ENCODE results near the gene TRMT11.

TRMT11 gene

GRCh38 chr6:125986301-125987025 lies at the start of gene TRMT11:
TSS of gene TRMT11 (plus strand) at chr6:125986540. CDS start at chr6:125986551, 11 bp downstream.
- Histone ChIP-seq H3K36me3 (ENCODE audit: control insufficient read depth, insufficient read depth, low read length) (no peaks in the 10 kb centered on the region), H3K9me3 (ENCODE audit: control insufficient read depth, insufficient read depth, low read length) (no peaks in the 10 kb centered on the region), H3K9ac (ENCODE audit: low read depth, low read length) (peak within 1 kb of the TSS; percentile 97), H3K4me3 (ENCODE audit: low read depth, low read length) (peak within 1 kb of the TSS; percentile 96), H3K4me1 (ENCODE audit: control insufficient read depth, insufficient read depth, low read length) (peaks cover 14% of the 10 kb centered on the region), H3K27me3 (ENCODE audit: control insufficient read depth, insufficient read depth, low read length) (no peaks in the 10 kb centered on the region)

- no peaks in the 10 kb centered on the region for H3K27me3 ChIP-seq (ENCODE audit: control insufficient read depth, insufficient read depth, low read length)
- no peak overlapping the region for H3K9ac ChIP-seq (ENCODE audit: low read depth, low read length)
- no peaks in the 10 kb centered on the region for H3K9me3 ChIP-seq (ENCODE audit: control insufficient read depth, insufficient read depth, low read length)
- H3K4me3 ChIP-seq (ENCODE audit: low read depth, low read length), result no peak overlapping the region
- H3K4me1 ChIP-seq (ENCODE audit: control insufficient read depth, insufficient read depth, low read length), result no peaks in the 10 kb centered on the region
- no peaks in the 10 kb centered on the region for H3K36me3 ChIP-seq (ENCODE audit: control insufficient read depth, insufficient read depth, low read length)
Measured at GRCh38 chr6:125939026-125939425, 47.3 kb upstream of the TRMT11 start.

GRCh38 chr6:125939791-125940190 lies 46.5 kb upstream of the TRMT11 start:
- Histone ChIP-seq H3K27me3 (ENCODE audit: control insufficient read depth, insufficient read depth, low read length) (no peaks in the 10 kb centered on the region), H3K36me3 (ENCODE audit: control insufficient read depth, insufficient read depth, low read length) (no peaks in the 10 kb centered on the region), H3K9me3 (ENCODE audit: control insufficient read depth, insufficient read depth, low read length) (no peaks in the 10 kb centered on the region), H3K4me1 (ENCODE audit: control insufficient read depth, insufficient read depth, low read length) (no peaks in the 10 kb centered on the region), H3K4me3 (ENCODE audit: low read depth, low read length) (no peak overlapping the region), H3K9ac (ENCODE audit: low read depth, low read length) (no peak overlapping the region)

- Histone ChIP-seq H3K36me3 (ENCODE audit: control insufficient read depth, insufficient read depth, low read length) (no peaks in the 10 kb centered on the region), H3K4me1 (ENCODE audit: control insufficient read depth, insufficient read depth, low read length) (no peaks in the 10 kb centered on the region), H3K4me3 (ENCODE audit: low read depth, low read length) (no peak overlapping the region), H3K27me3 (ENCODE audit: control insufficient read depth, insufficient read depth, low read length) (no peaks in the 10 kb centered on the region), H3K9me3 (ENCODE audit: control insufficient read depth, insufficient read depth, low read length) (no peaks in the 10 kb centered on the region), H3K9ac (ENCODE audit: low read depth, low read length) (no peak overlapping the region)
Measured at GRCh38 chr6:125940247-125941041, 45.9 kb upstream of the TRMT11 start.

- Histone ChIP-seq H3K4me3 (ENCODE audit: low read depth, low read length) (no peak overlapping the region), H3K9me3 (ENCODE audit: control insufficient read depth, insufficient read depth, low read length) (no peaks in the 10 kb centered on the region), H3K9ac (ENCODE audit: low read depth, low read length) (no peak overlapping the region), H3K27me3 (ENCODE audit: control insufficient read depth, insufficient read depth, low read length) (no peaks in the 10 kb centered on the region), H3K4me1 (ENCODE audit: control insufficient read depth, insufficient read depth, low read length) (no peaks in the 10 kb centered on the region), H3K36me3 (ENCODE audit: control insufficient read depth, insufficient read depth, low read length) (no peaks in the 10 kb centered on the region)
Measured at GRCh38 chr6:125942672-125943527, 43.4 kb upstream of the TRMT11 start.

- H3K9me3 ChIP-seq (ENCODE audit: control insufficient read depth, insufficient read depth, low read length), result no peaks in the 10 kb centered on the region
- no peaks in the 10 kb centered on the region for H3K27me3 ChIP-seq (ENCODE audit: control insufficient read depth, insufficient read depth, low read length)
- H3K36me3 ChIP-seq (ENCODE audit: control insufficient read depth, insufficient read depth, low read length), result no peaks in the 10 kb centered on the region
- H3K9ac ChIP-seq (ENCODE audit: low read depth, low read length), result no peak overlapping the region
- H3K4me3 ChIP-seq (ENCODE audit: low read depth, low read length), result no peak overlapping the region
- H3K4me1 ChIP-seq (ENCODE audit: control insufficient read depth, insufficient read depth, low read length), result no peaks in the 10 kb centered on the region
Measured at GRCh38 chr6:125943528-125944433, 42.6 kb upstream of the TRMT11 start.

- Histone ChIP-seq H3K4me1 (ENCODE audit: control insufficient read depth, insufficient read depth, low read length) (no peaks in the 10 kb centered on the region), H3K36me3 (ENCODE audit: control insufficient read depth, insufficient read depth, low read length) (no peaks in the 10 kb centered on the region), H3K27me3 (ENCODE audit: control insufficient read depth, insufficient read depth, low read length) (no peaks in the 10 kb centered on the region), H3K9me3 (ENCODE audit: control insufficient read depth, insufficient read depth, low read length) (no peaks in the 10 kb centered on the region), H3K4me3 (ENCODE audit: low read depth, low read length) (no peak overlapping the region), H3K9ac (ENCODE audit: low read depth, low read length) (no peak overlapping the region)
Measured at GRCh38 chr6:125944434-125944816, 41.9 kb upstream of the TRMT11 start.

GRCh38 chr6:125944896-125945295 lies 41.4 kb upstream of the TRMT11 start:
- Histone ChIP-seq H3K9ac (ENCODE audit: low read depth, low read length) (no peak overlapping the region), H3K4me3 (ENCODE audit: low read depth, low read length) (no peak overlapping the region), H3K36me3 (ENCODE audit: control insufficient read depth, insufficient read depth, low read length) (no peaks in the 10 kb centered on the region), H3K27me3 (ENCODE audit: control insufficient read depth, insufficient read depth, low read length) (no peaks in the 10 kb centered on the region), H3K4me1 (ENCODE audit: control insufficient read depth, insufficient read depth, low read length) (no peaks in the 10 kb centered on the region), H3K9me3 (ENCODE audit: control insufficient read depth, insufficient read depth, low read length) (no peaks in the 10 kb centered on the region)

- no peaks in the 10 kb centered on the region for H3K9me3 ChIP-seq (ENCODE audit: control insufficient read depth, insufficient read depth, low read length)
- H3K9ac ChIP-seq (ENCODE audit: low read depth, low read length), result no peak overlapping the region
- H3K4me1 ChIP-seq (ENCODE audit: control insufficient read depth, insufficient read depth, low read length), result peaks cover 2% of the 10 kb centered on the region
- no peaks in the 10 kb centered on the region for H3K27me3 ChIP-seq (ENCODE audit: control insufficient read depth, insufficient read depth, low read length)
- no peak overlapping the region for H3K4me3 ChIP-seq (ENCODE audit: low read depth, low read length)
- H3K36me3 ChIP-seq (ENCODE audit: control insufficient read depth, insufficient read depth, low read length), result no peaks in the 10 kb centered on the region
Measured at GRCh38 chr6:125945378-125946141, 40.8 kb upstream of the TRMT11 start.

- no peaks in the 10 kb centered on the region for H3K36me3 ChIP-seq (ENCODE audit: control insufficient read depth, insufficient read depth, low read length)
- H3K4me1 ChIP-seq (ENCODE audit: control insufficient read depth, insufficient read depth, low read length), result peaks cover 2% of the 10 kb centered on the region
- H3K9ac ChIP-seq (ENCODE audit: low read depth, low read length), result no peak overlapping the region
- no peaks in the 10 kb centered on the region for H3K9me3 ChIP-seq (ENCODE audit: control insufficient read depth, insufficient read depth, low read length)
- H3K4me3 ChIP-seq (ENCODE audit: low read depth, low read length), result no peak overlapping the region
- H3K27me3 ChIP-seq (ENCODE audit: control insufficient read depth, insufficient read depth, low read length), result peaks cover 2% of the 10 kb centered on the region
Measured at GRCh38 chr6:125947615-125948014, 38.7 kb upstream of the TRMT11 start.
